A549 (cell line): Measurements from ENCODE around the gene BIN1.

Experiments used
- CEBPB ChIP-seq, 2 experiments: fragments of >200 bp in 1 of 2; sonication (Bioruptor Twin) in 1 of 2; formaldehyde crosslinking in 1 of 2; IDR thresholded peaks; 2 replicates each; pipeline ENCODE4 v1.6.1; 2012 to 2016
- CHD4 ChIP-seq: fragments of 200-600 bp; sonication (generic); IDR thresholded peaks from 2 replicates; pipeline ENCODE4 v1.6.1; 2016; ENCODE audit warnings: antibody characterized with exemption, mild to moderate bottlenecking, borderline replicate concordance
- GATA3 ChIP-seq: IDR thresholded peaks from 2 replicates; pipeline ENCODE4 v1.6.1; 2012; ENCODE audit warnings: borderline replicate concordance
- HDAC2 ChIP-seq: fragments of 200-600 bp; sonication (generic); IDR thresholded peaks from 2 replicates; pipeline ENCODE4 v1.6.1; 2016
- HEYL ChIP-seq: fragments of 250-450 bp; sonication (Bioruptor Pico); IDR thresholded peaks from 2 replicates; pipeline ENCODE4 v1.8.0; 2021; ENCODE audit warnings: mild to moderate bottlenecking, moderate library complexity
- NPAS2 ChIP-seq: fragments of 250-450 bp; sonication (Bioruptor Pico); IDR thresholded peaks from 2 replicates; pipeline ENCODE4 v1.8.0; 2022; ENCODE audit warnings: mild to moderate bottlenecking, moderate library complexity, borderline replicate concordance
- PHF8 ChIP-seq: fragments of 200-600 bp; sonication (generic); IDR thresholded peaks from 2 replicates; pipeline ENCODE4 v1.6.1; 2016; ENCODE audit warnings: low read depth, mild to moderate bottlenecking, antibody characterized with exemption, moderate library complexity, borderline replicate concordance
- POLR2A ChIP-seq: IDR thresholded peaks from 2 replicates; pipeline ENCODE4 v1.6.1; 2012; ENCODE audit warnings: mild to moderate bottlenecking, low read length
- SREBF2 ChIP-seq: fragments of 450-650 bp; IDR thresholded peaks from 2 replicates; pipeline ENCODE4 v1.6.1; 2014; ENCODE audit warnings: mild to moderate bottlenecking, moderate library complexity
- TF ChIP-seq, protein P1 (sequence below): fragments of >200 bp; sonication (Bioruptor Twin); formaldehyde crosslinking; IDR thresholded peaks from 3 replicates; pipeline ENCODE4 v1.5.1; 2016
- TF ChIP-seq, protein P2 (sequence below): fragments of 450-650 bp; IDR thresholded peaks from 2 replicates; pipeline ENCODE4 v1.6.1; 2014; ENCODE audit warnings: antibody characterized with exemption

DNA sequence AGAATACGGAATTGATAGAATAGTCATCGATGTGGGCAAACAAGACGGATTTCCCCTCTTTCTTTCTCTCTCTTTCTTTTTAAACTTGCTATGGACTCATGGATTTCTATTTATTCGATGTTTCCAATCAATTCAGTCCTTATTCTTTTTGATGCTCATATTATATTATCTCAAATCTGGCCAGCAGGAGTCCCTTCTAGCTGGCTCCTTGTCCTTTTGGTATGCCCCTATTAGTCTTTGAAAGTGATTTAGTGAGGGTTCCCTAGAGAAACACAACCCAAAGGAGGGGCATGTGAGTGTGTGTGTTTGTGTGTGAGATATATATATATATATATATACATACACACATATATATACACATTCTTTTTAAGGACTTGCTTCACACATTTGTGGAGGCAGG is 23.5 kb upstream of the BIN1 start:
- TF ChIP-seq, protein P1, sequence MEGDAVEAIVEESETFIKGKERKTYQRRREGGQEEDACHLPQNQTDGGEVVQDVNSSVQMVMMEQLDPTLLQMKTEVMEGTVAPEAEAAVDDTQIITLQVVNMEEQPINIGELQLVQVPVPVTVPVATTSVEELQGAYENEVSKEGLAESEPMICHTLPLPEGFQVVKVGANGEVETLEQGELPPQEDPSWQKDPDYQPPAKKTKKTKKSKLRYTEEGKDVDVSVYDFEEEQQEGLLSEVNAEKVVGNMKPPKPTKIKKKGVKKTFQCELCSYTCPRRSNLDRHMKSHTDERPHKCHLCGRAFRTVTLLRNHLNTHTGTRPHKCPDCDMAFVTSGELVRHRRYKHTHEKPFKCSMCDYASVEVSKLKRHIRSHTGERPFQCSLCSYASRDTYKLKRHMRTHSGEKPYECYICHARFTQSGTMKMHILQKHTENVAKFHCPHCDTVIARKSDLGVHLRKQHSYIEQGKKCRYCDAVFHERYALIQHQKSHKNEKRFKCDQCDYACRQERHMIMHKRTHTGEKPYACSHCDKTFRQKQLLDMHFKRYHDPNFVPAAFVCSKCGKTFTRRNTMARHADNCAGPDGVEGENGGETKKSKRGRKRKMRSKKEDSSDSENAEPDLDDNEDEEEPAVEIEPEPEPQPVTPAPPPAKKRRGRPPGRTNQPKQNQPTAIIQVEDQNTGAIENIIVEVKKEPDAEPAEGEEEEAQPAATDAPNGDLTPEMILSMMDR, result no peak
- TF ChIP-seq POLR2A, result no peak
- TF ChIP-seq HEYL, result no peak
- TF ChIP-seq, protein P2, sequence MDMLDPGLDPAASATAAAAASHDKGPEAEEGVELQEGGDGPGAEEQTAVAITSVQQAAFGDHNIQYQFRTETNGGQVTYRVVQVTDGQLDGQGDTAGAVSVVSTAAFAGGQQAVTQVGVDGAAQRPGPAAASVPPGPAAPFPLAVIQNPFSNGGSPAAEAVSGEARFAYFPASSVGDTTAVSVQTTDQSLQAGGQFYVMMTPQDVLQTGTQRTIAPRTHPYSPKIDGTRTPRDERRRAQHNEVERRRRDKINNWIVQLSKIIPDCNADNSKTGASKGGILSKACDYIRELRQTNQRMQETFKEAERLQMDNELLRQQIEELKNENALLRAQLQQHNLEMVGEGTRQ, result no peak
- no peak for TF ChIP-seq HDAC2
- TF ChIP-seq NPAS2 (CRISPR knock-in tag), result no peak
- no peak for TF ChIP-seq CHD4
- TF ChIP-seq CEBPB (IDR thresholded peaks at IDR 0.05), result no peak
- TF ChIP-seq PHF8, result no peak
- no peak for TF ChIP-seq SREBF2
- TF ChIP-seq GATA3, result no peak
